ENCODE data around the gene GATA5.
"Not testable (repeated sequence)": the region's sequence is repeated elsewhere in the genome, so short reads cannot be mapped to it uniquely, and the experiment has no call there.

Gene GATA5

GRCh38 chr20:62504323-62504722 is 28.5 kb upstream of the GATA5 start:
- no peak for DNase-seq

GRCh38 chr20:62503401-62504178 is 27.8 kb upstream of the GATA5 start:
- DNase-seq: no peak

- DNase-seq: no peak
These were observed 26.8 kb upstream of the GATA5 start for GRCh38 chr20:62502496-62503095.

DNA sequence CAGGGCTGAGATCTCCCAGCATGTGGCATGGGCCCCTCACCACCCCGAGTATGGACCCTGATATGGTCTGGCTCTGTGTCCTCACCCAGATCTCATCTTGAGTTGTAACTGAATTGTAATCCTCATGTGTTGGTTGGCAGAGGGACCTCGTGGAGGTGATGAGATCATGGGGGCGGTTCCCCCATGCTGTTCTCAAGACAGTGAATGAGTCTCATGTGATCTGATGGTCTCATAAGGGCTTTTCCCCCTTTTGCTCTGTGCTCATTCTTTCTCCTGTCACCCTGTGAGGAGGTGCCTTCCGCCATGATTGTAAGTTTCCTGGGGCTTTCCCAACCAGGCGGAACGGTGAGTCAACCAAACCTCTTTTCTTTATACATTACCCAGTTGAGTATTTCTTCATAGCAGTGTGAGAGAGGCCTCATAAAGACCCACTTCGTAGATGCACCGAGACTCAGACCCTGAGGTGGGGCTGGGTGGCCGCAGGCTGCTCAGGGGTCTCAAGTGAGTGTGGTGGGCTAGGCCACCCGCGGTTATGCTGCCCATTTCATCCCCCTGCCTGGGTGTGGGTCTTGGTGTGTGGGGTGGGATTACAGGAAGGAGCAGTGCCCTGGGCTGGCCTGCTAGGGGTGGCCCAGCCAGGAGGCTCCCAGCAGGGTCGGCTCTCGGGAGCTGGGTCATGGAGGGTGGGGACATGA is 26.2 kb upstream of the GATA5 start:
- no peak for DNase-seq

DNA sequence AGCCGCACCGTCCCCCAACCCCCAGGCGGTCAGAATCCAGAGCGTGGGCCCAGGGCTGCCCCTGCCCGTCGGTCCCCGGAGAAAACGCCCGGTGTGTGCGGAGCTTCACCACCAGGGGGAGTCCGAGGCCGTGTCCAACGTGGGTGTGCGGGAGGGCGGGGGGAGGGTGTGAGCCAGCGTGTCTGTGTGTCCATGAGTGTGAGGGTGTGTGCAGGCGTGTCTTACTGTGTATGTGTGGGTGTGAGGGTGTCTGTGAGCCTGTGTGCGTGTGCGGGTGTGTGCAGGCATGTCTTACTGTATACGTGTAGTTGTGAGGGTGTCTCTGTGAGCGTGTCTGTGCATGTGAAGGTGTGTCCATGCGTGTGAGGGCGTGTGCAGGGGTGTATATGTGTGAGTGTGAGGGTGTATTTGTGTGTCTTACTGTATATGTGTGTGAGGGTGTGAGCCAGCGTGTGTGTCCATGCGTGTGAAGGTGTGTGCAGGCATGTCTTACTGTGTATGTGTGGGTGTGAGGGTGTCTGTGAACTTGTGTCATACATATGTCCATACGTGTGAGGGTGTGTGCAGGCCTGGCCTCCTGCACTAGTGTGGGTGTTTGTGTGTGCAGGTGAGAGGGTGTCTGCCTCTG is 24.6 kb upstream of the GATA5 start:
- DNase-seq: peak; percentile 34

- no peak for DNase-seq
These were observed 24.0 kb upstream of the GATA5 start for GRCh38 chr20:62499758-62500236.

GRCh38 chr20:62498874-62499273 is 23.1 kb upstream of the GATA5 start:
- DNase-seq: no peak

DNA sequence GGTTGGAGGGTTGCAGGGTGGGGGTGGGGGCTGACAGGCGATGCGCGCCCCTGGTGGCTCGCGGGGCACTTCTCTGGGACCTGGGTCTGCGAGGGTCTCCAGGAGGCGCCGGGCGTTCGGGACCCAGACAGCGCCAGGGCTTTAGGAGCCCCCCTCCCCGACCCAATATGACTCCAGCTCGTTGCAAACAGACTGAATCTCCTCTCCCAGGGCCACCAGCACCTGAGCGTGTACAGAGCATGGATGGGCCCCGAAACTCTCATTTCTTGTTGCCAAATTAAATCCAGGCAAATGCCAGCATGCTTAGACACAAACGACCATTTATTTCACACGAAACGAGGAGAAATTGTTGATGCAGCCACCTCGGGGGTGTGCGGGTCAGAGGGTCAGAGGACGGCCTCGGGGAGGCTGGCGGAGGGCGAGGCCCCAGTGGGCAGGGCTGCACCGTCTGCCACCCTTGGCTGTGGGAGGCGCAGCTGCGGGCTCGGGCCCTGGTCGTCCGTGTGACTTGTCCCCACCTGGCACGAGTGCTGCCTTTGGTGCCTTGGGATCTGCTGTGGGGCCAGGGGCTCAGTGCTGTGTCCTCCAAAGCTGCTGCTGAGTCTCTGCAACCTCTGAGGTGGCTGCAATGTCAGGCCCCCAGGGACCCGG is 20.9 kb upstream of the GATA5 start:
- DNase-seq: no peak

DNA sequence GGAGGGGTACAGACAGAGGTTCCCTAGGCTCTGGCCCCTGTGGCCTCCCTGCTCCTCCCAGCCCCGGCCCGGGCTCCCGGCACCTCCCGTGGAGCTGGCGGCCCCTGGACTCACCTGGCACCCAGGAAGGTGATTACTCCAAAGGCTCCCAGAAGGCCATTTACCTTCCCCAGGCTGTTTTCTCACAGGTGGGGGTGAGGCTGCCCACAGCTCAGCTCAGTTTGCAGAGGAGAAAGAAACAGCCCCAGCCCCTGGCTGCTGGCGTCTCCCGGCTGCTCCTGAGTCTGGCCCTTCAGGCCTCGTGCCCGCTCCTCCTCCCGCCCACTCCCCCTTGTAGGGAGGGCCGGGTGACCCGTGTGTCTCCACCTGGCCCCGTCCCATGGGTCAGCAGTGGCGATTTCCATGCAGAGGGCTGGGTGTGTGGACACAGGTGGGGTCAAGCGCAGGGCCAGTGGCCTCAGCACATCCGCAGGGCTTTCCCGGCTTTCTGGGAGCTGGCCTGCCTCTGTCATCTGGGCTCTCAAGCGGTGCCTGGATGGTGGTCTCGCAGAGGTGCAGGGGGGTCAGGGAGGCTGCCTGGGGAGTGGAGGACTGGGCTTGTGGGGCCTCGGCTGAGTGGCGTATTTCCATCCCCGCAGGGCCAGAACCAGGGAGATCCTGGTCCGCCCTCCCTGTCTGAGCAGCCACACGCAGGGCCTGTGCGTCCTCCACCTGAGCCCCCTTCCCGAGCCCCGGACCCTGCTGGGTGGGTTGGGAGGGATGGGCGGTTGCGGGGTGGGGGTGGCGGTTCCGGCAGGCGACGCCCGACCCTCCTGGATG is 20.2 kb upstream of the GATA5 start:
- no peak for DNase-seq

- no peak for DNase-seq
These were observed 19.4 kb upstream of the GATA5 start for GRCh38 chr20:62494980-62495748.

GRCh38 chr20:62494537-62494936 is 18.7 kb upstream of the GATA5 start:
- no peak for DNase-seq

GRCh38 chr20:62493886-62494285 is 18.1 kb upstream of the GATA5 start:
- DNase-seq: no peak

GRCh38 chr20:62493253-62493885 is 17.6 kb upstream of the GATA5 start:
- no peak for DNase-seq

GRCh38 chr20:62492711-62493110 is 16.9 kb upstream of the GATA5 start:
- no peak for DNase-seq

- not testable (repeated sequence) for DNase-seq
These were observed 15.0 kb upstream of the GATA5 start for GRCh38 chr20:62490783-62491182.

DNA sequence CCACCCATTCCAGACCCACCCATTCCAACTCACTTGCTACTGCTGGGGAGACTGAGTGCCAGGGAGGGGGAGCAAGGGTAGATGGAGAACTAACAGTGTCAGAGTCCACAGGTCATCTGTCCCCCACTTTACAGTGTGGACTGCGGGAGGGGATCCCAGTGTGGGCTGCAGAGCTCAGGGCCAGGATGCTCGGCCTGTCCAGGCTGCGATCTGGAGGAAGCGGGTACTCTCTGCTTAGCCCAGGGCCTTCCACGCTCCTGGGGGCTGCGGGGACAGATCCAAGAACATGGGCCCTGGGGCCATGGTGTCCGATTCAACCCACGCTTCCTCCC is 14.1 kb upstream of the GATA5 start:
- DNase-seq: no peak

DNA sequence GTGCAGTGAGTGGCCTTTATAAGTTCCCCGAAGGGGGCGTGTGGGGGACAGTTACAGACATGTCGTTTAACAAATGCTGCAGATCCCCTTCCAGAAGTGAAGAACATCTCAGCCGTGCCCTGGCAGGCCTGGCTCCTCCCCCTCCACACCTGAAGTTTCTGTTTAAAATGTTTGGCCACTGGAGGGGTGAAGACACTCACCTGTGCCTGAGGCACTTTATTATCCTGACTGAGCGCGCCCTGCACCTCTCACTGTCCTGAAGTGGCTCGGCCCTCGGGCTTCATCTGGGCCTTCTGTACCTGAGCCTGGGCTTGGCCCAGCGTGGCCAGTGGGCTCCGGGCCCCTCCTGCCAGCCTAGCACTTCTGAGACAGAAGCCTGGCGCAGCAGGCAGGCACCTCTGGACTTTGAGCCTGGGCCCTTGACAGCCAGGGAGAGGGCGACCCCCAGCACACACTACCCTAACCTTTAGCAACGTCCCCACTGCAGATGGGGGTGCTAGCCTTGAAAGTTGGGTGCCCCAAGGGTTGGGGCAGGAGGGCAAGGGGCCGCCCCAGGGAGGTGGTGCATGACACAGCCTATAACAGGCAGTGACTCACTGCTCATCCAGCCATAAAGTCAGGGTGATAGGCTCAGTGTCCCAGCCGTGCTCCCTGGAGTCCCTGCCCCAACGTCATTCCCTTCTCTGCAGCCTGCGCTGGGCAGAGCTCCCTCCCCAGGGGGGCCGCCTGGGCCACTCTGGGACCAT is 13.6 kb upstream of the GATA5 start:
- no peak for DNase-seq

DNA sequence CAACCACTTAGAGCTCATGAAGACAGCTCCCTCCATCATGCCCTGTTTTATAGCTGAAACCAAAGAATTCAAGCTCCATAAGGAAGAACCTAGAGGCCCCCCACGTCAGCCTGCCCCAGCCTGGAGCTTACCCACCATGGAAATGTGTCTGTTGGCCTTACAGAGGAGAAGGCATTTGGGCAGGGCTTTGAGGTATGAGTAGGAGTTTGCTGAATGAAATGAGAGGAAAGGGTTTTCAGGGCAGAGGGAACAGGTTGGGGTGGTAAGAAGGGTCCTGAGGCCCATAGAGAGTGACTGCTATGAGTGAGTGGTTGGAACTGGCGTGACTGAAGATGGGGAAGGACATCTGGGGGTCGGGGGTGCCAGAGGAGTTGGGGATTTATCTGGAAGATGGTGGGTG is 12.7 kb upstream of the GATA5 start:
- DNase-seq: no peak

DNA sequence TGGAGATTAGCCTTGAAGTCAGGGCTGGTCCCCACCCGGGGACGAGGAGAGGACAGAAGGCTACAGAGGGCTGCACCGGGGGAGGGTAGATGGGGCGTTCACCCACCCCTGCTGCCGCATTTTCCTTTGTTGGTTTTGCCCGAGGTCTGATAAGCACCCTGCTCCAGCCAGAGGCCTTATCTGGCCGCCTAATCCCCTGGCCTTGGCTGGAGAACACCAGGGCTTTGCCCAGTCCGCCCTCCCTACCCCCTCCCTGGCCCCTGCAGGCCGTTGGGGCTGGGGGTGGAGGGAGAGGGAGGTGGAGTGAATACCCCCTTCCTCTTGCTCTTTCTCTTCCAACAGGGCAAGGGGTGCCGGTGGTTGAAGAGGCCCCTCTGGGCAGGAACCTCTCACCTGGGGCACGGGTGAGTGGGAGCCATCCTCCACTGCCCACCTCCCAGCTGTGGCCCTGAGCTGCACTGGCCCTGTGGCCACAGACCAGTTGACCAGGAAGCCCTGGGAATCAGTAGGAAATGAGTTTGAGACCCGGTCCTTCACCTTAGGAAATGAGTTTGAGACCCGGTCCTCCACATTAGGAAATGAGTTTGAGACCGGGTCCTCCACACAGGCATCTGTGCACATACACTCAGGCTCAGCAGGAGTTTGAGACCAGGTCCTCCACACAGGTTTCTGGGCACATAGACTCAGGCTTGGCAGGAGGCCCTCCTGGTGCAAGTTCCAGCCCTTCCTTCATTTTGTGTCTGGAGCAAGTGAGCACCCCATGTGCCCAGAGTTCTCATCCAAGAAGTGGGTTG is 12.0 kb upstream of the GATA5 start:
- no peak for DNase-seq
